ENCODE results near the gene DNMT3A. TPM values are rescaled to one million over a fixed set of nuclear protein-coding genes. Genes with fewer than 3 reads are reported as not detected.

The DNMT3A gene
- total RNA-seq, 1 donor from 2014 or later = 80.2 TPM

GRCh38 chr2:25330273-25330672 lies 11.5 kb downstream of the DNMT3A start:
- TF ChIP-seq CTCF (IDR thresholded peaks at IDR 0.05) = no peak
- no peaks in the 10 kb centered on the region for H3K27me3 Mint-ChIP-seq (ENCODE audit: unreplicated experiment)
- H3K4me3 Mint-ChIP-seq (ENCODE audit: unreplicated experiment) = no peak overlapping the region
- H3K36me3 Mint-ChIP-seq (ENCODE audit: unreplicated experiment) = peaks cover 25% of the 10 kb centered on the region
- H3K9me3 Mint-ChIP-seq (ENCODE audit: unreplicated experiment) = peaks cover 9% of the 10 kb centered on the region
- H3K4me1 Mint-ChIP-seq (ENCODE audit: unreplicated experiment) = peaks cover 26% of the 10 kb centered on the region
- DNase-seq (ENCODE audit: extremely low spot score, unreplicated experiment) = no peak
- H3K27ac Mint-ChIP-seq (ENCODE audit: unreplicated experiment) = no peak overlapping the region

- Mint-ChIP-seq H3K4me1 (ENCODE audit: unreplicated experiment) (peaks cover 28% of the 10 kb centered on the region), H3K27me3 (ENCODE audit: unreplicated experiment) (no peaks in the 10 kb centered on the region), H3K4me3 (ENCODE audit: unreplicated experiment) (no peak overlapping the region), H3K27ac (ENCODE audit: unreplicated experiment) (no peak overlapping the region), H3K9me3 (ENCODE audit: unreplicated experiment) (peaks cover 9% of the 10 kb centered on the region), H3K36me3 (ENCODE audit: unreplicated experiment) (peaks cover 25% of the 10 kb centered on the region)
- TF ChIP-seq CTCF (IDR thresholded peaks at IDR 0.05) = no peak
- no peak for DNase-seq (ENCODE audit: extremely low spot score, unreplicated experiment)
These were observed 13.3 kb downstream of the DNMT3A start for GRCh38 chr2:25328152-25329085.

- no peak for TF ChIP-seq CTCF (IDR thresholded peaks at IDR 0.05)
- no peak overlapping the region for H3K4me3 Mint-ChIP-seq (ENCODE audit: unreplicated experiment)
These were observed 15.3 kb downstream of the DNMT3A start for GRCh38 chr2:25326326-25327013.

GRCh38 chr2:25324905-25325592 lies 16.7 kb downstream of the DNMT3A start:
- H3K27me3 Mint-ChIP-seq (ENCODE audit: unreplicated experiment) = no peaks in the 10 kb centered on the region
- H3K4me3 Mint-ChIP-seq (ENCODE audit: unreplicated experiment) = no peak overlapping the region
- no peak for DNase-seq (ENCODE audit: extremely low spot score, unreplicated experiment)
- TF ChIP-seq CTCF (IDR thresholded peaks at IDR 0.05) = no peak
- peaks cover 22% of the 10 kb centered on the region for H3K36me3 Mint-ChIP-seq (ENCODE audit: unreplicated experiment)
- H3K27ac Mint-ChIP-seq (ENCODE audit: unreplicated experiment) = no peak overlapping the region
- peaks cover 17% of the 10 kb centered on the region for H3K4me1 Mint-ChIP-seq (ENCODE audit: unreplicated experiment)
- peaks cover 9% of the 10 kb centered on the region for H3K9me3 Mint-ChIP-seq (ENCODE audit: unreplicated experiment)

More at GRCh38 chr2:25326326-25327013, 15.3 kb downstream of the DNMT3A start:
- Mint-ChIP-seq H3K27me3 (ENCODE audit: unreplicated experiment) (no peaks in the 10 kb centered on the region), H3K27ac (ENCODE audit: unreplicated experiment) (no peak overlapping the region), H3K4me1 (ENCODE audit: unreplicated experiment) (peaks cover 22% of the 10 kb centered on the region), H3K9me3 (ENCODE audit: unreplicated experiment) (peaks cover 9% of the 10 kb centered on the region), H3K36me3 (ENCODE audit: unreplicated experiment) (peaks cover 25% of the 10 kb centered on the region)
- DNase-seq (ENCODE audit: extremely low spot score, unreplicated experiment) = no peak

All from osteocyte (in vitro differentiated cells).